ENCODE measurements around the gene MFAP3L.
"Not testable (repeated sequence)": the region's sequence is repeated elsewhere in the genome, so short reads cannot be mapped to it uniquely, and the experiment has no call there.

MFAP3L gene

DNA sequence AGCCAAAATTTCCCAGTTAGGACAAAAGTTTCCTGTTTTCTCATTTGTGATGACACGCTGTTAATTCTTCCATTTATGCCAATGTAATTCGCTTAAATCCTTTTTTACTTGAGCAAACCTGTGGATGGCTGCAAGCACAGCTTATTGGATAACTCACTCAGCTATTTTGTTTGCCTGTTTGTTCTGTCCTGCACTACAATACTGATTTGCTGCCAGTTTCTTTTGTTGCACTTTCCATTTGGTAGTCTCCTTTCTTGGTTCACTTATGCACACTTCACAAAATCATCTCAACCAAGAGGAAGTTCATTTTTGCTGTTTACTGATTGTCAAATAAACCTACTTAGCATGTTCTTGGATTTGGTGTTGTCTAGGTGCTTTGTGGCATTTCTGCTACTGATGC, 40.3 kb downstream of the MFAP3L start:
- DNase-seq = no peak

DNA sequence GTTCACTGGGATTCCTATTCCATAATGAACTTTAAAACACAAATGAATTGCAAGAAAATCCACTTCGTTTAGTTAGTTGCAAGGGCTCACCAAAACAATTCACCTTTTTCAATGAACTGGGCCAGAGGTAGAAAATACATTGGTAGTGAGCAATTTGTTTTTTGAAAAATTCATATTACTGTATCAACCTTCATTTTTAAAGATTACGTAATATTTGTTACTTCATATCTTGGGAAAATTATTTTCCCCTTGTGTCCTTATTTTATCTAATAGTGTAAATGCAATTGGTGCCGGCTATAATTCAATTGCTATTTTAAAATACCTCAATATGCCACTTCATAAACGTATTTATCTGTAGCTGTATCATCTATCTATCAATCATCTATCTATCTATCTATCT, 41.5 kb downstream of the MFAP3L start:
- no peak for DNase-seq

DNA sequence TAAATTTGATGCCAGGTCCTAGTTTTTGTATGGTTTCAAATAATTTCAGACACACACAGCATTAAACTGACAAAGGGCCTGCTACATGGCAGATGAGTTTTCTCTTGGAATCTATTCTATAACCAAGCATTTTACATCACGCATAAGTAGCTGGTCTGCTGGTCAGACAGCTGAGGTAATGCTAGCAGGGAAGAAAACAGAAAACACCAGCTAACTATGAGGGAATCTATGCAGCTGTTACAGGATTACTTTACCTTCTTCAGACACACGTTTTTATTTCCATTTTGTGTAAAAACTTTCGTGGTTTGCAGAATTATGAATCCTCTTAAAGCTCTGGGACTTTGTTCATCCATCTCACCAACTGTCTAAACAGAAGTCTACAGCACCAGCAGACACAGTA, 42.0 kb downstream of the MFAP3L start:
- DNase-seq = no peak

DNA sequence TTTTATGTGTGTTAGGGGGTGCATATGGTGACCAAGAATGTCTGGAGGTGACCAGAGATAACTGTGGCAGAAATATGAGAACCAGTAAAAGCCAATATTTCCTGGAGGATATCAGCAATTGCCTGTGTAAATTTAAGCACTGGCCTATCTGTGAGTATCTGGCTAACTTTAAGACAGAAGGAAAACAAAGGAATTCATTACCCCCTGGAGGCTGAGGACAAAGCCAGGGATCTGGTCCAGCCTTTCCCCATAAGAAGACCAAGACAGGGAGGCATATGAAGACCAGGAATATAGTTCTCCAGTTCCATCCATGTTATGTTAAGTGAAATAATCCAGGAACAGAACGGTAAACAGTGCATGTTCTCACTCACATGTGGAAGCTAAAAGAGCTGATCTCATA, 49.2 kb downstream of the MFAP3L start:
- no peak for DNase-seq

DNA sequence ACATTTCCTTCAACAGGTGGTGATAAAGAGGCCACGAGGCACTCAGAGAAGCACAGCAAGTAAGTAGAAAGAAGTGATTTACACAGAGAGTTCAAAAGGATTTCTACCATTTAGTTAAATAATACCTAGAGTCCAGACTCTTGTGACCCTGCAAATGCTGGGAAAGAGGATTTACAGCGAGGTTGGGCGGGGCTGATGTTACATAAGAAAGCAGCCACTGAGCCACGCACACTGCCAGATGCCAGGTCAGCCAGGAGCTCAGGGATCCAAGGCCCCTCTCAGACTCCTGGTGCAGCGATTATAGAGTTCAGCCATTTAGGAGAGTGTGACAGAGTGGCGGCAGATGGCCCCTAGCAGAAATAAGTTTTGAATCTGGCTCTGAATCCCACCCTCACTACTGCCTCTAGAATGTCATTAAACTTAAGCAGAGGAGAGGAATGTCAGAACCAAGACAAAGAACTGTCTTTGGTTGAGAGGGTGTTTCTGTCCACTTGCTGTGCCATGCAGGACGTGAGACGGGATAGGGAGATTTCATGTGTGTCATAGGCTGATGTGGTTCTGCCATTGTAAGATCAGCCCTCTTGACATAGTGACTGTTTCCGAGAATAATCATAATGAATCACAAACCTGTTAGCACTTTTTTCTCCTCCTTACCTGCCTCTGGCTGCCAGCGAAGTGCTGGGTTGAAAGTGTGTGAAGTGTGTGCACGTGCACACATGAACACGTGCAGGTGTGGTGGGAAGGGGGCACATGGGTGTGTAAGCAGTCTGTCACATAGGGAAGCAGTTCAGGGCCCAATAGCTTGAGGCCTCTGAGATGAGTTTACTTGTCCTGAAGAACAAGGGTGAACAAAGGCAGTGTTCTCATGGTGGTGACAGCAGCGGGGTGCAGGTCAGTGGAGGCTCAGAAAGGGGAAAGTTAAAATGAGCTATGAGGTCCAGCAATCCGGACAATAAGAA, 50.1 kb downstream of the MFAP3L start:
- no peak for DNase-seq

DNA sequence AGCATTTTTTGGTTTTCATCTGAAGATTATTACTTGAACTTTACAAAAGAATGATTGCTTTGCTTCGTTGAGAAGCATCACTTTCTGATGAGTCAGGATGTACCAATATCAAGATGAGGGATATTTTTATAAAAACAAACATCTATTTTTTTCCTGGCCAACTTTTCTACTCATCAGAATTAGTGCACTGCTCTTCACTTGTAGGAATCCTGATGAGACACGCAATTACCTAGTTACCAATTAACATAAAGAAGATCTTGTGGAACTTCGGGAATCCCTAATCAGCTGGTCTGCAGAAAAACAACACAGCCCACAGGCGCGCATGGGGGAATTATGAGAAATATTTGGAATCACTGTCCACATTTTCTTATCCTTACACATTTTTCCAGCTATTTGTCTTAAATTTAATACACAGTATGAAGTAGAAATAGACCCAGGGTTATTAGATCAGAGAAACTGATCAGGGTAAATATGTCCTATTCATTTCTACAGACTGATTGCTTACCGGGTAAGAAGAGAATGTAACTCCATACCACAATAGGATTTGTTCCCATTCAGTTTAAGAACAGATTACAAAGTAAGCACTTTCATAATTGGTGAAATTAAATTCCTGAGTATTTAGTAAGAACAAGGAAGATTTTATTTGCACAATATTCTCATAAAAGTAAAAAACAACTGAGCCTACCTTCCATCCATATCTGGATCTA, 50.9 kb downstream of the MFAP3L start:
- no peak for DNase-seq

DNA sequence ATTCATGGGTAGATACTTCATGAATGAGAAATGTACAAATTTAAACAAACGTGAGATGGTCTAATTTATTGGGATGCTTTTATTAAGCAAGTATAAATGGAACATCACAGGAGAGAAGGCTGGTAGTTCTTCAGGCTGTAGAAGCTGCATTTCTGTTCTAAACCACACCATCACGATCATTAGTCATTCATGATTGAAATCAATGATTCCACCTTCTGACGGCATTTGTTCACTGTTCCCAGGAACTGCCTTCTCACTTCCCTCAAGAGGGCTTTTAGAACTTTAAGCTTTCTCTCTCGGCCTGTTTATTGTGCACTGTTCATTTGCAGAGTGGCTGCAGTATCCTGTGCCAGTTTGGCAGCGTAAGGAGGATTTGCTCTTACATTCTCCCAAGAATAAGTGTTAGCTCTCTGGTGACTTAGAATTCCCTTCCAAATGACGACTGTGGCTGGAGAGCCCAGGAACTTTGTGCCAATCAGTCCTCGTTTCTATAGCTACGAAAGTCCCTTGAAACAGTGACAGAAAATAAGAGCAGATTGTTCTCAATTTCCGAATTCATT, 54.7 kb downstream of the MFAP3L start:
- DNase-seq = no peak

DNA sequence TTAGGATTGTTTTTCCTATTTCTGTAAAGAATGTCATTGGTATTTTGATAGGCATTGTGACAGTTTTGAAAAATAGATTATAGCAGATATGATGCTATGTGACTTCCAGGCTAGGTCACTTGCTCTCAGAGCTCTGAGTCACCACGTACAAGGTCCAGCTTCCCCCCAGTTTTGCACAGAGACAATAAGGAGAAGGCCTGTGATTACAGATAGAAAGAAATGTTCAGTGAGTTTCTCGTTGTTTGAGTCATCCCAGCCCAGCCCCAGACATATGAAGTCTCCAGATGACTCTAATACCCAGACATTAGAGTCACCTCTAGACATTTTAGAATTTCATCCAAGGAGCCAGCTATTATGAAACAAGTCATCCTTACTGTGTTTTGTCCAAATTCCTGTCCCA, 57.2 kb downstream of the MFAP3L start:
- DNase-seq = no peak

DNA sequence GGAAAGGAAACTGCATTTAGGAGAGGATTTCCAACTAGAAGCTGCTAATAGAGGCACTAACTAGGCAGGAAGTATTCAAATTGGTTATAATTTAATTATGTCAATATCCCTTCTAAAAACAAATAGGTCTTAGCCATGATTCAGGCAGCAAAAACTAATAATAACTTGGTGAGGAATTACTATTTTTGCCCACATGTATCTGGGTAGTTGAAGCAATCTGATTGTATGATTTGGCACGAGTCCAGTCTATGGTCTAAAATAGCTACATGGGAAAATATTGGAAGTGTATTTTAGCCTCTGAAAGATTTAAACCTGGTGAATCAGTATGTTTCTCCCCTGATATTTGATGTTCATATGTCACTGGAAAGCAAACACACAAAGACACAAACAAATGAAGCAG, 62.2 kb downstream of the MFAP3L start:
- no peak for DNase-seq

DNA sequence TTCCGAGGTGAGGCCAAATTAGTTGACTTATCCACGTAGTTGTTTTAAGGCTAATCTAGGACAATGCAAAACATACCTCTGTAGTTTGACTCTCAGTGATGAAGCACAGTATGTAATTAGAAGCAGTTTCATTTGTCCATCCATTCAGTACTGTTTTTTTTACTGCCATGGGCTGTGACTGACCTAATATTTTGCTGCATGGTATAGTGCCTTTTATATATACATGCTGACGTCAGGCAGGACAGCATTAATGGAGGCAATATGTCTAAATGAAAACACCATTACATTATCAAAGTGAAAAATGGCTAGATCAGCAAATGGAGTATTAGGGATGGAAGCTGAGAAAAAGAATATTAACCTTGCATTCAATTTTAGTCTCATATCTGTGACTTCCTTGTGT, 66.9 kb downstream of the MFAP3L start:
- no peak for DNase-seq

DNA sequence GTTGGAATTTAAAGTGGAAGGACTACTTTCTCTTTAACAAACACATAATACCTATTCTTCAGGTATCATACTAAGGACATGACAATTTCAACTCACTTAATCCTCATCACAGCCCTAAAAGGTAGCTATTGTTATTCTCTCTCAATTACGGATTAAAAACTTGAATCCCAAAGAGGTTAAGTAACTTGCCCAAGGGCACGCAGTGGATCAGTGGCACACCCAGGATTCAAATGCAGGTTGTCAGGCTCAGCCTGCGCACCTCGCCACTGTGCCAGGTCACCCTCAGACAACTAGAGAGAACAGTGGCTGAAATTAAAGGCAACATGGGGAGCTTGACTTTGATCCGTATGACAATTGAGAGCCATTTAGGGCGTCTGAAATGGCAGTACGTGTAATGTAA, 67.6 kb downstream of the MFAP3L start:
- no peak for DNase-seq

DNA sequence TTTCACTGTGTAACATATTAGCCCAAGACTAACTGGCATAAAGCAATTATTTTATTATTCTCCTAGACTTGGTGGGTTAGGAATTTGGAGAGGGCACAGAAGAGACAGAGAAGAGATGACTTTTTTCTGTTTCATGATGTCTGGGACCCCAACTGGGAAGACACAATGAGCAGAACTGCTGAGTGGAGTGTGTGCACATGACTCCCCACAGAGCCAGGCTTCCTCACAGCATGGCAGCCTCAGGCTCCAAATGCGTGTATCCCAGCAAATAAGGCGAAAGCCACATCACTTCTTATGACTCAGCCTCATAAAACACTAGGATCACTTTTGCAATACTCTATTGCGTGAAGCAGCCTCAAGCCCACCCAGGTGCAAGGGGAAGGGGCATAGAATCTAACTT, 68.4 kb downstream of the MFAP3L start:
- DNase-seq = no peak

DNA sequence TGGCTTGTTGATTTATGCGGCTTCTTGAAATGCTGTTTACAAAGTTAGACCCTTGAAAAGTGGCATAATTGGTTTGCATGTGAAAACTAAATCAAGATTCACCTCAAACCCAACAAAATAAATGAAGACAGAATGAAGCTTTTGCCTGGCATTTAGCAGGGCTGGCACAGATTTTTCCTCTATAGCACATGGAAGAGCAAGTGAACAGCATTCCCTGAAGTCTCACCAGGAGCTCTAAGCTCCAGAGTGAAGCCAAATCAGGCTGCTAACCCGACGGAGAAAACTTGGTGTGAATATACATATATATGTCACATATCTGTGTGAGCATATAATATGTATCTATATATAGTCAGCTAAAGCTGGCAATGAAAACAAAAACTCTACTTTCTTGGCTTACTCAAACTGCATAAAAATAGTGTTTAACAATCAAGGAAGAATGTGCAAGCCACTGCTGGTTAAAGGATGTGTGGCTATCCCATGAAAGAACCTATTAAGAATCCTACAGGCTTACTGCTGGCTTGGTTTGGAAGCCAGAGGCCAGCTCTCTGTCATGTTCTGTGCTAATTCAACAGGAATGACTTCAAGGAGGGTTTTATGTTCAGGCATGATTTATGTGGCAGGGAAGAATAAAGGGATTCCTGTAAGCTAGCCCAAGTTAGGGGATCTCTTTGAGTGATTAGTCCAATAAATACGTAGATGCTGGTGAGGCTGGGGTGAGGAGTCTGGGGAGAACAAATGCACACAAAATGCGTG, 69.9 kb downstream of the MFAP3L start:
- DNase-seq = no peak

DNA sequence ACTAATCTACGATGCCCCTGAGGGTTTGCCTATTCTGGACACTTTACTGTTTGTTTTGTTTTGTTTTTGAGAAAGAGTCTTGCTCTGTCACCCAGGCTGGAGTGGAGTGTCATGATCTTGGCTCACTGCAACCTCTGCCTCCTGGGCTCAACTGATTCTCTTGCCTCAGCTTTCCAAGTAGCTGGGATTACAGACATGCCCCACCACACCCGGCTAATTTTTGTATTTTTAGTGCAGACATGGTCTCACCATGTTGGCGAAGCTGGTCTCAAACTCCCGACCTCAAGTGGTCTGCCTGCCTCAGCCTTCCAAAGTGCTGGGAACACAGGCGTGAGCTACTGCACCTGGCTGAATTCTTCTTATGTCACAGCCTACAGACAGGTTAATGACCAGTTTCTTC, 70.7 kb downstream of the MFAP3L start:
- no peak for DNase-seq

DNA sequence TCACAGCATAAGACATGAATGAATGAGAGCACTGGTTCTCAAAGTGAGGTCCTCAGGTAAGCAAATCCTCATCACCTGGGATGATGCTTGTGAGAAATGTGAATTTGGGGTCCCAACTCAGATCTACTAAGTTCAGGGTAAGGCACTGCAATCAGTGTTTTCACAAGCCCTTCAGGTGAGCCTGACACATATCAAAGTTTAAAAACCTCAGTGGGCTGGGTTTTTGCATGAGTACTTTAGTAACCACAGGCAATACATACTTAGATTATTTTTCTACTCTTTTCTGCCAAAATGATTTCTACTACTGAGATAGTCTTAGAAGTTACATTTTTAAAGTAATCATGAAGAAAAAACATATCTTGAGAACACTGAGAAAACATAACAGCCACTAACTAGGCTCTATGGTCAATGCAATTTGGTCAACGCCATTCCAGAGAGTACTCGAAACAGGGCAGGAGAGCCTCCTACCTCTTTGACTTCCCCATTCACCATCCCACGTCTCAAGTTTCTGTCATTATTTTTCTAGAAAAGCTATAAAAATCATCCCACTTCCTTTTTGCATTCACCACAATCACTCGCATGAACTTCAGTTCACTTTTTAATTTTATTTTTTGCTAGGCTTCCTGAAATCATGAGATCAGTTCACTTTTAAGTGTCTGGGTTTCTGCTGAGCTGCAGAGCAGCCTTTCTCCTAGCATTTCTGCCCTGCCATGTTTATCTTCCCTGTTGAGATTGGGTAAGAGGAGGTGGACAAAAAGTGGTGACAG, 73.8 kb downstream of the MFAP3L start:
- no peak for DNase-seq

DNA sequence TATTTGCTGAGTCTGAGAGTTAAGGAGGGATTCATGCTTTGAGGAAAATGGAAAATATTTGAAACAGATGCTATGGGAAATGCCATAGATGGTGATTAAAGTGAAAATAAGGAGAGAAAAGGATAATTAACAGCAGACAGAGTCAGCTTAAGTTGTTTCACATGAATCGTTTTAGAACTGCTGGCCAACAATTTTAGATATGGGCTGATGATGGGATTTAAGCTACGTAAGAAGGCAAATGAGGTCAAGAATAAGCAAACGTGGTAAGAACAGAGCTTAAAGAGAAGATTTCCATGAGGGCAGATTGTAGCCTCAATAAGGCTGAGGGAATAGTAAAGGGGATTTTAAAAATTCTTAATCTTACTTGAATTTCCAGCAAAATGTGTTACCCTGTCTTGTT, 77.9 kb downstream of the MFAP3L start:
- DNase-seq = no peak

DNA sequence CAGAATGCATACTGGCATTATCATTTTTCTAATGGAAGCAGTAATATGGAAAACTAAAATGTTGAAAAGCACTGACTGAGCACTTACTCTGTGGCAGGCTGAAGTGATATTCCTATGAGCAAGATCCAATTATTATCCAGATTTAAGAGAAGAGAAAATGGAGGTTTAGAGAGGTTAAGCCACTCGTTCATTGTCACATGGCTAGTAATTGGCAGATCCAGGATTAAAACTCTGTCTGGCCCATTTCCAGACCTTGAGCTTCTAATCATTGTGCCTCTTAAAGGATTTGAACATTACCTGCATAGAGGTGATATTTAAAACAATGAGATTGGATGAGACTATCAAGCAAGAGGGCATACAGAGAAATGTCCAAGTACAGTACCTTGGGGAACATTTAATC, 80.6 kb downstream of the MFAP3L start:
- DNase-seq = no peak

DNA sequence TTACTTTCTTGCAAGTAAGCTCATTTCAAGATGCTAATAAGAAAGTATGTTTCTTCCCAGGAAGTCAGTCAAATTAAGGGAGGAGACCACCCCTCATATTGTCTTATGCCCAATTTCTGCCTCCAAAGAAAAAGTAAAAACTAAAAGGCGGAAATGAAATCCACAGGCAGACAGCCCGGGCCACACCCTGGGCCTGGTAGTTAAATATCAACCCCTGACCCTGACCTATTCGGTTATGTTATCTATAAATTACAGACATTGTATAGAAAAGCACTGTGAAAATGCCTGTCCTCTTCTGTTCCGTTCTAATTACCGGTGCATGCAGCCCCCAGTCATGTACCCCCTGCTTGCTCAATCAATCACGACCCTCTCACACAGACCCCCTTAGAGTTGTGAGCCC, 82.6 kb downstream of the MFAP3L start:
- not testable (repeated sequence) for DNase-seq

DNA sequence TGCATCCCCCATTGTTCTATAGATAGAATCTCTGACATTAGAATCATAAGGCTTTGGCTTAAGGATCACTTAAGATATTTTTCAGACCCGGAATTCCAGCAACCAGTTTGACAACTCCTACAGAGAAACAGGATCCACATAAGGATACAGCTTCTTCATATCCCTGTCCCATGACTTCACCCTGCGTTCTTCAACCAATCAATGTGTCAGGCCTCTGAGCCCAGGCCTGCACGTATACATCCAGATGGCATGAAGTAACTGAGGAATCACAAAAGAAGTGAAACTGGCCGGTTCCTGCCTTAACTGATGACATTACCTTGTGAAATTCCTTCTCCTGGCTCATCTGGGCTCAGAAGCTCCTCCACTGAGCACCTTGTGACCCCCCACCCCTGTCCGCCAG, 85.1 kb downstream of the MFAP3L start:
- DNase-seq = no peak

DNA sequence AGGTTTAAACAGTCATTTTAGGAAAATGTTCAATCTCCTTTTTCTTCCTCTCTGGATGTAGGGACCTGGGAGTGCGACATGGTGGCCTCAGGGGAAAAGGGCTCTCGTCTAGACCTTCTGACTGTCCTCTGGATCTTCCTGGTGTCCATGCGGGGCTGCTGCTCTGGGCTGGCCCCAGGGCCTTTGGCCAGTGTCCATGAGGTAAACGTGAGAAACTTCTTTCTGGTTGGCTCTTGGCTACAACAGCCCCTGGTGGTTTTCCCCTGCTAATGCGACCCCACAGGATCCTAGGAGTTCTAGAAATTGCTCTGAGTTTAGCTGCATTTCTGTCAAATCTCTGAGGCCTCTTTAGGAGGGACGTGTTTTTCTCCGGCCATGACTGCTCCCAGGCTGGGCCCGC, 85.7 kb downstream of the MFAP3L start:
- no peak for DNase-seq

All from HCEC 1CT (cell line).